Mononuclear cell (primary cell): ENCODE results near the gene GJA4. TPM values are rescaled to one million over a fixed set of nuclear protein-coding genes. Genes with fewer than 3 reads are reported as not detected.
"Not testable (repeated sequence)": the region's sequence is repeated elsewhere in the genome, so short reads cannot be mapped to it uniquely, and the experiment has no call there.

Source experiments
- H3K27me3 ChIP-seq: 2 replicates; pipeline ENCODE4 v1.6.0; 2011; ENCODE audit warnings: low read length, control low read depth; ENCODE audit not compliant: insufficient read depth
- H3K4me1 ChIP-seq: 2 replicates; pipeline ENCODE4 v1.5.1; 2011; ENCODE audit warnings: mild to moderate bottlenecking, low read length, control low read depth; ENCODE audit not compliant: insufficient read depth
- H3K4me3 ChIP-seq: 2 replicates; pipeline ENCODE4 v1.5.1; 2011; ENCODE audit warnings: mild to moderate bottlenecking, low read length, moderate library complexity
- H3K9me3 ChIP-seq: 2 replicates; pipeline ENCODE4 v1.5.1; 2011; ENCODE audit warnings: low read depth, mild to moderate bottlenecking, control low read depth, low read length
- total RNA-seq: library from RNA; depleted of rRNA; stranded (reverse); fragments of >200 nt; gene quantifications from one replicate; pipeline ENCODE4 v1.2.3, GENCODE V29; 2012

Gene GJA4
- total RNA-seq, 1 donor = 0.10 TPM

GRCh38 chr1:34794001-34794789 is 1.4 kb downstream of the GJA4 start:
- peaks cover 8% of the 10 kb centered on the region for H3K27me3 ChIP-seq
- H3K4me1 ChIP-seq = no peaks in the 10 kb centered on the region
- H3K9me3 ChIP-seq = no peaks in the 10 kb centered on the region
- no peak overlapping the region for H3K4me3 ChIP-seq

GRCh38 chr1:34794790-34795180 is 2.0 kb downstream of the GJA4 start:
- Histone ChIP-seq H3K9me3 (no peaks in the 10 kb centered on the region), H3K4me1 (no peaks in the 10 kb centered on the region), H3K27me3 (peaks cover 8% of the 10 kb centered on the region), H3K4me3 (no peak overlapping the region)

DNA sequence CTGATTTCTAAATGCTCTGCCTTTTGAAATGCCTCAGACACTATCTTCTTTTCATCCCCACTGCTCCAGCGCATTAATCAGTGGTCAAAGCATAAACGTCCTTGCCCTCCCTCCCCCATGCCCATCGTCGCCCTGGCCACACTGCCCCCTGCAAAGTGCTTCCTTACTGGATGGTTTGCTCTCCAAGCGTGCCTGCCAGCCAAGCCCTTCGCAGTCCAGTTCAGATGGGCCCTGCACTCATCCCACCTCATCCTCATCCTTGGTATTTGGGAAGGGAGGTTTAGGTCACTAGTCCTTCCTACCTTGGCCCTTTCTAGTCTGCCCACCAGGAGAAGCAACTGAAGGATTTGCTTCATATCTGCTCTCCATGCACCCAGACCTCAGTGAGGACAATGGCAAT is 3.1 kb downstream of the GJA4 start:
- Histone ChIP-seq H3K4me1 (no peaks in the 10 kb centered on the region), H3K27me3 (peaks cover 8% of the 10 kb centered on the region), H3K4me3 (no peak overlapping the region), H3K9me3 (no peaks in the 10 kb centered on the region)

- Histone ChIP-seq H3K27me3 (peaks cover 6% of the 10 kb centered on the region), H3K4me3 (no peak overlapping the region), H3K9me3 (no peaks in the 10 kb centered on the region), H3K4me1 (no peaks in the 10 kb centered on the region)
Observed at GRCh38 chr1:34796990-34797389, 4.2 kb downstream of the GJA4 start.

DNA sequence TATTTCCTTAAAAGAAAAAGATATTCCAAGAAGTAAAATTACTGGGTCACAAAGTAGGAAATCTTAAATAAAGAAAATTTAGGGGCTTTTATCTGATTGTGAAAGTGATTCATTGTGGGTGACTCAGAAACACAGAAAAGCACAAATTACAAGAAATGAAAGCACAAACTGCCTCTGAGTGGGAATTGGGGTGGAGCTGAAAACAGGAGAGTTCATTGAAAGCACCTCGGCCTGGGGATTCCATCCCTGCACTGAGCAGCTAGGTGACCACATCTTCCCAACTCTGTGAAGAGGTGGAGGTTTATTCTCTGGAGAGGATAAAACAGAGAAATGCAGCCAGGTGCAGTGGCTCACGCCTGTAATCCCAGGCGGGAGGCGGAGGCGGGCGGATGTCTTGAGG is 7.4 kb downstream of the GJA4 start:
- Histone ChIP-seq H3K27me3 (no peaks in the 10 kb centered on the region), H3K9me3 (no peaks in the 10 kb centered on the region), H3K4me3 (no peak overlapping the region), H3K4me1 (no peaks in the 10 kb centered on the region)

DNA sequence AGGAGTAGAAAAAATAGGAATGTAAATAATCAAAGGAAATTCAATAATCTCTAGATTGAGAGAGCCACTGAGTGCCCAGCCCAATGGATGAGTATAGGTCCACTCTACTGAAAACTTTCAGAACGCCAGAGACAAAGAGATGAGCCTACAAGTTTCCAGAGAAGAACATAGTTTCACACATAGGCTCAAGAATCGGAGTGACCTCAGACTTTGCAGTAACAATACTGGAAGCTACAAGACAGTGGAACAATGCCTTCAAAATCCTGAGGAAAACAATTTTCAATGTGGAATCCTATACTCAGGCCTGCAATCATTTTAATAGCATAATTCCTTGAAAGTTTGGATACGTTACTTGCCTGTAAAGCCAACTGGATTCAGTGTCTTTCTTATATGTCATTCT is 11.0 kb downstream of the GJA4 start:
- Histone ChIP-seq H3K27me3 (no peaks in the 10 kb centered on the region), H3K4me1 (no peaks in the 10 kb centered on the region), H3K4me3 (no peak overlapping the region), H3K9me3 (no peaks in the 10 kb centered on the region)

DNA sequence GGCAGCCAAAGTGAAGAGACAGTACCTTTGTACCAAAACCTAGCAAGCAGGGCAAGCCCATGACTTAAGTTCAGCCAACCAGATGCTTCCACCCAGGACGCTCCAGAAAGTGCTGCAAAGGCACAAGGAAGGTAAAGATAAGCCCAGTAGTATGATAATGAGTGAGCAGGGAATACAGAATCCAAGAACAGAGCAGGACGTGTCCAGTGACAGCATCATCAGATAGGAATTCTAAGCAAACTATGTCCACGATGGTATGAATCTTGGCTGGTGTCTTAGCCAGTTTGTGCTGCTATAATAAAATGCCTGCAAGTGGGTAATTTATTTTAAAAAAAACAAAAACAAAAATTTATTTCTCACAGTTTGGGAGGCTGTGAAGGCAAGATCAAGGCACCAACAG is 13.6 kb downstream of the GJA4 start:
- H3K9me3 ChIP-seq = no peaks in the 10 kb centered on the region
- H3K27me3 ChIP-seq = no peaks in the 10 kb centered on the region
- H3K4me3 ChIP-seq = no peak overlapping the region
- H3K4me1 ChIP-seq = no peaks in the 10 kb centered on the region

- no peaks in the 10 kb centered on the region for H3K9me3 ChIP-seq
- H3K27me3 ChIP-seq = no peaks in the 10 kb centered on the region
- H3K4me1 ChIP-seq = no peaks in the 10 kb centered on the region
- no peak overlapping the region for H3K4me3 ChIP-seq
Observed at GRCh38 chr1:34808051-34808810, 15.4 kb downstream of the GJA4 start.

GRCh38 chr1:34810781-34811180 is 18.0 kb downstream of the GJA4 start:
- not testable (repeated sequence) for H3K4me1 ChIP-seq, H3K9me3 ChIP-seq, H3K4me3 ChIP-seq, H3K27me3 ChIP-seq

- Histone ChIP-seq H3K4me1 (no peaks in the 10 kb centered on the region), H3K9me3 (no peaks in the 10 kb centered on the region), H3K4me3 (no peak overlapping the region), H3K27me3 (no peaks in the 10 kb centered on the region)
Observed at GRCh38 chr1:34816332-34816731, 23.5 kb downstream of the GJA4 start.

DNA sequence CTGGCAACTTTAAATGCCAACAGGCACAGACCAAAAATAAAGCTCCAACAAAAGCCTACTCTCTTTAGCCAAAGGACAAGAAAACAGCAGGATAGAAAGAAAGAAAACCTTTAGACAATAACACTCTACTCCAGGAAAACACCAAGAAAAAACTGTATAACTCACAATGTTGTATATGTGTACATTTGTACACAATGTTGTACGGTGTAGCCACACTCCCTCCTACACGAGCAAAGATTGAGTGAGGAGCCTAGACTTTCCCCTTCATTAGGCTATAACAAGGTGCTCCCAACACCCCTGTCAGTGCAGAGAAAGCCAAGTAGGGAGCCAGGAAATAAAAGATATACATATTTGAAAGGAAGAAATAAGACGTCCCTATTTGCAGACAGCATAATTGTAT is 24.0 kb downstream of the GJA4 start:
- no peaks in the 10 kb centered on the region for H3K4me1 ChIP-seq
- H3K9me3 ChIP-seq = no peaks in the 10 kb centered on the region
- H3K27me3 ChIP-seq = no peaks in the 10 kb centered on the region
- H3K4me3 ChIP-seq = no peak overlapping the region

GRCh38 chr1:34818862-34819261 is 26.1 kb downstream of the GJA4 start:
- not testable (repeated sequence) for H3K4me3 ChIP-seq, H3K27me3 ChIP-seq, H3K4me1 ChIP-seq, H3K9me3 ChIP-seq

DNA sequence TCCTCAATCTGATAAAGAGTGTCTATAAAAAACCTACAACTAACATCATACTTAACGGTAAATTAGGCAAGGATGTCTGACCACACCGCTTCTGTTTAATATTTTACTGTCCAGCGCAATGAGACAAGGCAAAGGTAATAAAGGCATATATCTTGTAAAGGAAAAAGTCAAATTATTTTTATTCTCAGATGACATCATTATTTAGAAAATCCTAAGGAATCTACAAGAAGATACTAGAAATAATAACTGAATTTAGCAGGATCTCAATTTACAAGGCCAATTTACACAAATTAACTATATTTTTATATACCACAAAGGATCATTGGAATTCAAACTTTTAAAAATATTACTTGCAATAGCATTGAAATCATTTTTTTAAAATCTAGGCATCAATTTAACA is 29.4 kb downstream of the GJA4 start:
- Histone ChIP-seq H3K4me1 (no peaks in the 10 kb centered on the region), H3K27me3 (no peaks in the 10 kb centered on the region), H3K9me3 (no peaks in the 10 kb centered on the region), H3K4me3 (no peak overlapping the region)

GRCh38 chr1:34824817-34825454 is 32.1 kb downstream of the GJA4 start:
- Histone ChIP-seq H3K9me3 (no peaks in the 10 kb centered on the region), H3K4me3 (no peak overlapping the region), H3K4me1 (no peaks in the 10 kb centered on the region), H3K27me3 (no peaks in the 10 kb centered on the region)

GRCh38 chr1:34825455-34826091 is 32.8 kb downstream of the GJA4 start:
- no peaks in the 10 kb centered on the region for H3K27me3 ChIP-seq
- no peaks in the 10 kb centered on the region for H3K9me3 ChIP-seq
- no peaks in the 10 kb centered on the region for H3K4me1 ChIP-seq
- H3K4me3 ChIP-seq = no peak overlapping the region
